HG02884 (cell line): Measurements from ENCODE around the gene RNF25.

ENCODE experiments used
- ATAC-seq: cut with Tn5 transposase; IDR thresholded peaks from one replicate; pipeline ENCODE4 v1.9.1; 2021; ENCODE audit warnings: mild to moderate bottlenecking, moderate library complexity; ENCODE audit not compliant: unreplicated experiment

Gene RNF25

GRCh38 chr2:218680061-218680460 lies 8.3 kb upstream of the RNF25 start:
- no peak for ATAC-seq

DNA sequence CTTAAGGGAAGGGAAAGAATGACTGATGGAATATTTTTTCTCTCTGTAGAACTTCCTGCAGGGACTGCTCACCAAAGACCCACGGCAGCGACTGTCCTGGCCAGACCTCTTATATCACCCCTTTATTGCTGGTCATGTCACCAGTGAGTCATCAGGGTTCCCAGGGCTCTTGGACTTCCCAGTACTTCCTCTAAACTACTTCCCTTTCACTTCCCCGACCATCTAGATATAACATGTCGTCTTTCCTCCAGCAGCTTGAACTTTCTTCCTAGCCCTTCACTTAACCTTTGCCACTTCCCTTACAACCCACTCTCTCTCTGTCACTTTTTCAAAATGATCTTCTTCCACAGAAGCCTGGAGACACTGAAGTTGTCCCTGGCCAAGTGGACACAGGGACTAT lies 7.3 kb upstream of the RNF25 start:
- ATAC-seq, result no peak

DNA sequence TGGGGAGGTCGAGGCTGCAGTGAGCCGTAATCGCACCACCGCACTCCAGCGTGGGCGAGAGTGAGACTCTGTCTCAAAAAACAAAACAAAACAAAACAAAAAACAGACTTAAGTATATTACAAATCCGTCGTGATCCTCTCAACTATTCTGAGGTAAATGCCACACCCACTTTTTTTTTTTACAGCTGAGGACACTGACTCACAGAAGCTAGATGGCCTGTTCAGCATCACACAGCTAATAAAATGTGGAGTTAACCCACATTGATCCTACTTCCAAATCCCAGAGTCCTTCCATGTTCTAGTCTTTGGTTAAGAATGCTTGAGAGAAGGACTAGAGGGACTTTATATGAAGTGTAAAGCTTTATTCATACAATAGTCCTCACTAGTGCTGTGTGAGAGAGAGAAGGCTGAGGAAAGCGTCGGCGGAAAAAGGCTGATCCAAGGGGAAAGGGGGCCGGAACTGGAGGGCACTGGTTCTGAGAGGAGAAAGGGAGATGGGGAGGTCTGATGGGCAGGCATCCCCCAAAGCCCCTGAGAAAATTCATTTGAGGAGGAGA lies 627 bp downstream of the RNF25 start:
- no peak for ATAC-seq

- no peak for ATAC-seq
Observed at GRCh38 chr2:218664653-218665052, 7.1 kb downstream of the RNF25 start.

GRCh38 chr2:218663901-218664300 lies 7.9 kb downstream of the RNF25 start:
- no peak for ATAC-seq

DNA sequence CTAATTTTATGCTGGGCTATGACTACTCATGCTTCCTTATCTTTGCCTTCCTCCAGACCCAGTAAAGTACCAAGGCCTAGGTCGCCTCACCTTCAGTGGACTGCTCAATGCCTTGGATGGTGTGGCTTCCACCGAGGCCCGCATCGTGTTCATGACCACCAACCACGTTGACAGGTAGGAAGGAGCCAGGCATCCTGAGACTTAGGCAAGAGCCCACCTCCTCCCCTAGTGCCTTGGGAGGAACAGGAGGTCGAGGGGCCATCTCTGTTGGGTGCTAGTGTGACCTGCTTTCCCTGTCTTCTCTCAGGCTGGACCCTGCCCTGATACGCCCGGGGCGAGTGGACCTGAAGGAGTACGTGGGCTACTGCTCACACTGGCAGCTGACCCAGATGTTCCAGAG lies 9.0 kb downstream of the RNF25 start:
- ATAC-seq, result no peak

DNA sequence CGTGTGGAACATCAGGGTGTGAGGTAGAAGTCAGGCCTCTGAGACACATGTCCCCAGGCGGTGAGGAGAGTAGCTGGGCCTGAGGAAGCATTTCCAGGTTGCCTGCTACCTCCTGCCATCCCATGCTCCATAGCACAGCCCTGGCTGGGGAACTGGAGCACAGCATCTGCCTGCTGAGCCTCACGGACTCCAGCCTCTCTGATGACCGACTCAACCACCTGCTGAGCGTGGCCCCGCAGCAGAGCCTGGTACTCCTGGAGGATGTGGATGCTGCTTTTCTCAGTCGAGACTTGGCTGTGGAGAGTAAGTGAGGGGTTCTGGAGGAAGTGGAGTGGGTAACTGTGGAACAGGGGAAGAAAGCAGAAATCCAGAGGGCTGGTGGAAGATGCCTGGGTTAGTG lies 9.4 kb downstream of the RNF25 start:
- ATAC-seq, result no peak

DNA sequence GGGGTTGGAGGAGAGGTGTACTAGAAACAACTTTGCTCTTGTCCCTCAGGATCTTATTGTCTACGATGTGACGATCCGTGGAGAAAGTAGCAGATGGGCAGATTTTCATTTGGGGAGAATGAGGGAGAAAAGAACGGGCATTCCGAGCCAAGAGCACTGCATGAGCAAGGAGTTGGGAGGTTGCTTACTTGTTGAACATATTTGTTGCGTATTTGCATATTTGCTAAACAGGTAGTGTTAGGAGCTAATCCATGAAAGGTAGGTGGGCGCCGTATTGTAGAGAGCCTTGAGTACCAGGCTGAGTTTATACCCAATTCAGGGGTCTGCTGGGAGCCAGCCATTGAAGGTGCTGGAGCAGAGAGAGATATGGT lies 11.8 kb downstream of the RNF25 start:
- ATAC-seq, result no peak

GRCh38 chr2:218659258-218659987 lies 12.4 kb downstream of the RNF25 start, which contains the start of the genes BCS1L and ZNF142:
Gene BCS1L, plus strand, starts transcription at chr2:218659683. Its CDS starts 1,305 bp downstream, at chr2:218660988.
Gene ZNF142, minus strand, starts transcription at chr2:218659623. Its CDS starts 3,194 bp downstream, at chr2:218656429.
- peak; percentile 92 for ATAC-seq

DNA sequence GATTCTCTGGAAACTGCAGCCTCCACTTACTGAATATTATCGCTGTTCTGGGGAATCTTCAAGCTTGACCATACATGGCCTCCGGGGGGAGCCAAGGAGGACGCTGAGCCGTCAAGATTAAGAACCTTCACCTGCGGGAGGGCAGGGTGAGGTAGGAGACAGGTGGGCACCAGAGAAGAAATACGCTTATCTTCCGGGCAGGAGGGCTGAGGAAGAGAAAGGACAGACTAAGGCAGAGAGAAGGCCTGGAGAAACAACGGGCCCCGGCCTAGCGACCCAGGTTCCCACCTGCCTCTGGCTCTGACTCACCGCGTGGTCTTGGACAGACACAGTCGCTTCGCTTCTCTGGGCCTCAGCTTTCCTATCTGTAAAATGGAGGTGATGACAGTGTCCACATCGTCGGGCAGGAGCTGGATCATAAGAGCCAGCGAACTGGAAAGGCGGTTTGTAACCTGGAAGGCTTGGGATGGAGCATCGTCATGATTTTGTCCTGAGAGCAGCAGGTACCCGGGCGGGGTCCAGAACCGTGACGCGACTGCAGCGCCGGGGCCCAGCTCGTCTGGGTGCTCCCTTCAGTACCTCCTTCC lies 13.0 kb downstream of the RNF25 start:
- ATAC-seq, result peak; percentile 29

- no peak for ATAC-seq
Observed at GRCh38 chr2:218655751-218656150, 16.1 kb downstream of the RNF25 start.

DNA sequence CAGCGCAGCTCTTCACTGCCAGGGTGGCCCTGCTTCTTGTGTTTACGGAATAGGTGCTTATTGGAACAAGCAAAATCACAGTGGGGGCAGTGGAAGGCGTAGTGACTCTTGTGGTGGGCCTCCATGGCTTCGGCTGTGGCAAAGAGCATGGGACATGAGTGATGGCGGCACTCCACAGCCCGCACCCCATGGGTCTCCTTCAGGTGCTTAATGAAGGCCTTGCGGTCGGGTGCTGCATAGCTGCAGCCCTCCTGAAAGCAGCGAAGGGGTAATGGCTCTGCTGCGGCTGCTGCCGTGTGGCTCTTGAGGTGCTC lies 23.1 kb downstream of the RNF25 start:
- no peak for ATAC-seq

DNA sequence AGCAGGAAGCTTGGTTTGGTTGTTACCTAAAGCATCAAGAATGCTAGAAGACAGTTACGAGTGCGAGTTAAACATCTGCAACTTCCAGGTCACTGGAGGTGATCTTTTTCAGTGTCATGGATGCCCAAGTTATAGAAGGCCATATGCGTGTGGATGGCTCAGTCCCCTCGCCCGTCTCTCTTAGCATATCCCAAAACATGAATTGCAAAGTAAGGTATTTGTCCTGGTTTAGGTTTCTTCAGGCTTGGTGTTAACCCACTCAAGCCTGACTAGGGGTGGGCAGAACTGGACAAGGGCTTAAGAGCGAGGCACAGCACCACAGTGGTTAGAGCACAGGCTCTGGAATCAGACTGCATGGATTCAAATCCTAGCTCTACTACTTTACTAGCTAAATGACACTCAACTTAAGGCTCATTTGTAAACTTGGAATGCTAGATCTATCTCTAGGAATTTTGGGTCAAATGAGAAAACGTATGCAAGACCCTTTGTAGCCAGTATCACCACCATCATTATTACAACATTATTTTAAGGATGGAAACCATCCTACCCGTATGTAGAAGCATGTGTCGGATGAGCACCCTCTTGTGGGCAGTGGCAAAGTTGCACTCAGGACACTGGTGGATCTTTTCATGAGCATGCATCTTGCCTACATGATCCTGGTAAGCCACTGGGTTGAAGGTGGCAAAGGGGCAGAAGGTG lies 23.6 kb downstream of the RNF25 start:
- ATAC-seq, result no peak

DNA sequence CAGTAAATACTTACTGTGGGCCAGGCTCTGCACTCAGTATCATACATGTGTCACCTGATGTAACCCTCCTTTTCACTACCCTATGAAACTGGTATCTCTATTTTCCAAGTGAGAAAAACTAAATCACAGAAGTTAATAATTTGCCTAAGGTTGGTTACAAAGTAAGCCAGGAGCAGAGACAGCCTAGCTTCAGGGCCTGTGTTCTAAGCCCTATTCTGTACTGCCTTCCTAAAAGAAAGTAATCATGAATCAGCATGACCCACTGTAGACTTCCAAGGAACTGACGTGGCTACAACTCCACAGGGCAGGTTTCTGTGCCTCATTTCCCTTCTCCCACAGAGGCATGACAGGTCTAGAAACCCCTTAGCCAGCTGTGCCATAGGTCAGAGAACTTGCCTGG lies 26.7 kb downstream of the RNF25 start:
- no peak for ATAC-seq

GRCh38 chr2:218644721-218645120 lies 27.1 kb downstream of the RNF25 start:
- no peak for ATAC-seq

GRCh38 chr2:218643751-218644310 lies 28.0 kb downstream of the RNF25 start:
- no peak for ATAC-seq

- ATAC-seq, result no peak
Observed at GRCh38 chr2:218642786-218643185, 29.0 kb downstream of the RNF25 start.

DNA sequence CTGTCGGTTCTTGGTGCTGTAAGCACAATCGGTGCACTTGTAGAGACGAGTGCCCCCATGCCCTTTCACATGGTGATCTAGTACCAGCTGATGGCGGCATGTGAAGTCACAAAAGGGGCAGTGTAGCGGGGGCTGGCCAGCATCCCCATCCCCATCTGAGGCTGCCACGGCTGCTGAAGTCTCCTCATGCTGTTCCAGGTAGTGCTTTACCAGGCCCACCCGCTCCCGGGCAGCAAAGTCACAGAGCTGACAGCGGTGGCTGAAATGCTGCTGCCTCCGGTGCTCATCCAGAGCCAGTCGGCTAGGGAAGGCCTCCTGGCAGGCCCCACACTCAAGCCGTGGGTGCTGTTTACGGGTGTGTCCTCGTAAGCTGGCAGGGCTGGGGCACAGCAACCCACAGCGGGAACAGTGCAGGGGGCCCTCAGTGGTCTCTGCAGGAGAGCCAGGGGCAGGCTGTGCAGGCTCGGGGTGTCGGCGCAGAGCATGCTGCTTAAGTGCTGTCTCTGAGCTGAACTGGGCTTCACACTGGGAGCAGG lies 29.6 kb downstream of the RNF25 start:
- no peak for ATAC-seq

GRCh38 chr2:218638372-218638771 lies 33.4 kb downstream of the RNF25 start:
- no peak for ATAC-seq

- no peak for ATAC-seq
Observed at GRCh38 chr2:218635719-218636118, 36.1 kb downstream of the RNF25 start.

GRCh38 chr2:218631837-218632236 lies 40.0 kb downstream of the RNF25 start:
- ATAC-seq, result no peak
